GM21515 (cell line): ENCODE measurements around the gene PAAF1.

Experiments used
- ATAC-seq: cut with Tn5 transposase; IDR thresholded peaks from one replicate; pipeline ENCODE4 v1.9.1; 2021; ENCODE audit not compliant: unreplicated experiment

Gene PAAF1

GRCh38 chr11:73969991-73970800 is 93.4 kb downstream of the PAAF1 start:
- no peak for ATAC-seq

GRCh38 chr11:73971175-73971719 is 94.4 kb downstream of the PAAF1 start:
- ATAC-seq: no peak

GRCh38 chr11:73972187-73972586 is 95.4 kb downstream of the PAAF1 start:
- ATAC-seq: no peak

- ATAC-seq: no peak
Observed at GRCh38 chr11:73972620-73973449, 96.0 kb downstream of the PAAF1 start.

- ATAC-seq: no peak
Observed at GRCh38 chr11:73974604-73975478, 98.0 kb downstream of the PAAF1 start.

GRCh38 chr11:73975479-73975757 is 98.6 kb downstream of the PAAF1 start:
- no peak for ATAC-seq

- no peak for ATAC-seq
Observed at GRCh38 chr11:73976451-73977151, 99.8 kb downstream of the PAAF1 start.

- ATAC-seq: no peak
Observed at GRCh38 chr11:73977856-73978519, 101.2 kb downstream of the PAAF1 start.

- ATAC-seq: no peak
Observed at GRCh38 chr11:73978576-73979086, 101.8 kb downstream of the PAAF1 start.

- ATAC-seq: peak; percentile 45
Observed at GRCh38 chr11:73980001-73980961, 103.5 kb downstream of the PAAF1 start.
